ENCODE measurements around the gene PTPRR.

DNA sequence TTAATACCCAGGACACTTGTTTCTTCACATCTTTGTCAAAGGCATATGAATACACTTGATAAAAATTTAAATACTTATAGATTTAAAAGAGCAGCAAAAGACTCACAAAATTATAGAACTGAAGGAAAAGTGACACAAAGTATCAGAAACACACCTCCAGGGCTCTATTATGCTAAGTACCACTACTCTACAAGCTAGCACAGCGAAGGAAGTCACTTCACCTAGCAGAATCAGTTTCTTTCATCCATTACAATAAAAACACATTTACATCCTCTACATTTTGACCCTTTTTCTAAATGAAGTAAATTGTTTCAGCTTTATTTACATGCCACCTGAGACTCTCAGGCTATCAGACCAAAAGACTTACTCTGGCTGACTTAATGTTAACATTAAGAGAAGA, 256.7 kb downstream of the PTPRR start:
- TF ChIP-seq CTCF (IDR thresholded peaks at IDR 0.05), result no peak
- no peak for TF ChIP-seq EZH2 (IDR thresholded peaks at IDR 0.05; ENCODE audit: borderline replicate concordance, insufficient read depth, low read depth, low read length, poor library complexity, severe bottlenecking)

Data from B cell (primary cell).